UCSD-AML1 (cell line): ENCODE measurements around the gene DIDO1.
"Not testable (repeated sequence)": the region's sequence is repeated elsewhere in the genome, so short reads cannot be mapped to it uniquely, and the experiment has no call there.

Experiments
- DNase-seq: peaks from one replicate; lab custom pipeline; 2025; ENCODE audit not compliant: unreplicated experiment; lab: John Stamatoyannopoulos, UW

Gene DIDO1

DNA sequence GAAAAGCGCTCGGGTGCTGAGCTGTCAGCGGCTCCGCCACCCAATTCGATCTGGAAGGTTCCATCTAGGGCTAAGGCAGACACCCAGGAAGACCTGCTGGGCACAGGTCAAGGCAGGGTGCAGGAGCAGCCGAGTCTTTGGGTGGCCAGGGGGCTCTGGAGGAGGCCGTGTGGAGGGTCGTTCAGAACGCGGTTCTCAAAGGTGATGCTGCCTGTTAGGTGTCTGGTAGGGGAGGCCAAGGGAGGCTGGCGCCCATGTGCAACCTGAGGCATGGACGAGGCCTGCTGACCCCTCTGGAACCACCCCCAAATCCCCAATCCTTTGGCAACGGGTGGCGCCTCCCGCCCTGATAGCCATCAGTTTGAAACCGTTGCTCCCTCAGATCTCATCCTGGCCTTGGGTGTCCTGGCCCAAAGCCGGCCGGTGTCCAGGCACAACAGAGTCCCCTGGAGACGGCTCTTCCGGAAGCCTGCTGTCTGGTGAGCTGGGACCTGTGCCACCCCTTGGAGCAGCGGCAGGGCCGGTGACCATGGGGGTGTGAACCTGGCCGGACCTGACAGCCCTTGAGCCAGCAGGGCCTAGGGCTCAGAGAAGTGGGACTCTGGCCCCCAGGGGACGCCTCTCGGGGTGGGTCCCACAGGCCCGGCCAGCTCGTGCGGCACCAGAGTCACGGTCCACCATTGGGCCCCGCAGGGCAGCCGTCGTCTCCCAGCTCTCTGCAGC is 36.7 kb upstream of the DIDO1 start:
- DNase-seq, result no peak

DNA sequence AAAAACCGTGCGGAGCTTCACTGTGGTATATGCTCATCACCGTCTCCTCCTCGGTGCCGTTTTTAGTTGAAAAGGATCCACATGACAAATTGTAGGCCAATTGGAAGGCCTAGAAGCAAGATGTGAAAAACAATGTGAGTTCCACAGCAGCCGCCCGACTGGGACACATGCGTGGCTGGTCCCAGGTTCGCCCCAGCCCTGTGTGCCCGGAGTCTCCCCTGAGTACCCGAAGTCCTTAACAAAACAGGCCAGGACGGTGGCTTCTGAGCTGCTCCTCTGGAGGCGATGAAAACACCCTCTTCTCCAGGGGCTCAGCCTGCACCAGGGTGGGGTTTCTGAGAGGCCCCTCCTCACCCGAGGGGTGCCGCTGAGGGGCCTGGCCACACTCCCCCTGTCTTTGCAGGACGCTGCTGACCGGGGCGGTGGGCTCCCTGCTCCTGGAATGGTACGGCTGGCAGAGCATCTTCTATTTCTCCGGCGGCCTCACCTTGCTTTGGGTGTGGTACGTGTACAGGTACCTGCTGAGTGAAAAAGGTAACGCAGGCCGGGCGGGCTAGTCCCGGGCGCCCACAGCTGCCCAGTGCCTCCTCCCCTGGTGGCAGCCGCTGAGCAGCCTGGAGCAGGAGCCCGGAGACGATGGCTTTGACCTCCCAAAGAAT is 36.0 kb upstream of the DIDO1 start:
- DNase-seq, result no peak

DNA sequence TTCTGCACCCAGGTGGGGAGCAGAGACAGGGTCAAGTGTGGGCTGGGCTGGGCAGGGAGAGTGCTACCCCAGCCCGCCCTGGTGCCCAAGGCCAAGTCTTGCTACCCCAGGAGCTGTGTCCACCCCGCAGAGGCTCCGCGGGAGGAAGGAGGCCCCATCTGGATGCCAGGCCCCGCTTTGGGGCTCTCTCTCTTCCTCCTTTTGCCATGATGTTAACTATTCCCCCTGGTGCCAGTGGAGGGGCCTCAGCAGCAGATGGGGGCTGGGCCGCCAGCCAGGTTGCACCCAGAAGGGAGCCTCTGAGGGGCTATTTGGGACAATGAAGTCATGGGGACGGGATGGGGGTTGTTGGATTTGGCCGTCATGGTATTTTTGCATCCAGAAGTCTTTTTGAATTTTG is 35.5 kb upstream of the DIDO1 start:
- no peak for DNase-seq

DNA sequence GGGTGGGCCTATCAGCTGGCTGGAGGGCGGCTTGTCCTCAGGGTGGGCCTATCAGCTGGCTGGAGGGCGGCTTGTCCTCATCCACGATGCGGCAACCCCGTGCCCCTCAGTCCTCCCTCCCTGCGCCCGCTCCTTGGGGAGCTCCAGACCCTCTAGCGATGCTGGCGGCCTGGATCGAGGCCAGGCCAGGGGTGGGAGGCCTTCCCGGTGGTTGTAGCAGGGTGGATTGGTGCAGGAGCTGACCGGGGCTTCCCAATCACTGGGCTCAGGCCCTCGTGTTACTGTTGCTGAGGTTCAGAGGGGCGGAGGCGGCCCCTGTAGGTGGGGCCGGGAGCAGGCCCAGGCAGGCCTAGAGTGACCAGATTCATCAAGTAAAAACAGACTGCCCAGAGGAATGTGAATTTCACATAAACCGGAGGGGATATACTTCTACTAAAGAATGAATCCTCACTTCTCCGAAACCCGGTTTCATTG is 35.0 kb upstream of the DIDO1 start:
- DNase-seq, result no peak

- DNase-seq, result not testable (repeated sequence)
Observed at GRCh38 chr20:62960446-62961309, 34.4 kb upstream of the DIDO1 start.

GRCh38 chr20:62959998-62960436 is 33.7 kb upstream of the DIDO1 start:
- no peak for DNase-seq

DNA sequence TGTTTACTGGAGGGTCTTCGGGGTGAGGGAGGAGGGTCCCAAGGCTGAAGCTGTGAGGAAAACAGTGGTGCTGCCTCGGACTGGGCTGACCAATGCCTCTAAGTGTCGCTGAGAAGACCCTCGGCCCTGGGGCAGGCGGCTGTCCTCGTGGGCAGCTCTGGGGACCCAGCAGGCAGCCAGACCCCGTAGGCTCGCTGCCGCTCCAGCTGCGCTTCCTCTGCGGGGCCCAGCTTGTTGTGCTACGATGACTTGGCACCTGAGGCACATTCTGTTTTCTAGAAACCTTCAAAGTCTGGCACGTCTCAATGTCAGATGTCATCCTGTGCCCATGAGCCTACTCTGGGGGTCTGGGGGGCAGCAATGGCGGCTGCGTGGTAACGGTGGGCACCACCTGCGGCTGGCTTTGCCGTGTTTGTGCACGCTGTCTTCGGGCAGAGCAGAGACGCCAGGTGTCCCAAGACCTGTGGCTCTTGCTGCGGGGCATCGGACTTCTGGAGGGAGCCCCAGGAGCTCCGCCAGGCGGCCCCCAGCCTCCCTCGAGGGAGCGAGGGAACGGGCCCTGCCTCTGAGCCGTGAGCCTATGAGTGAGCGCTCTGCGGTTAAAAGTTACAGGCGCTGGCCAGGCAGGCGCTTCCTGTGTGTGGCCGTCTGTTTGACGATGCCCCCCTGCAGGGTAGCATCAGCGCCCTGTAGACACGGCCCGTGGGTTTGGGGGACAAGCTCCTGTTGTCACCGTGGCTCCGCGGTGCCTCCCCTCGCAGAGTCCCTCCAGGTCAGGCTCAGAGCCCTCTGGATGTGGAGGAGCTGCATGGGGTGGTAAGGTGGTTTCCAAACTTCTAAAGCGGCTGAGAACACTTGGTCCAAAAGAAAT is 33.0 kb upstream of the DIDO1 start:
- no peak for DNase-seq

GRCh38 chr20:62958388-62959100 is 32.2 kb upstream of the DIDO1 start:
- no peak for DNase-seq

- DNase-seq, result no peak
Observed at GRCh38 chr20:62957136-62958117, 31.1 kb upstream of the DIDO1 start.

DNA sequence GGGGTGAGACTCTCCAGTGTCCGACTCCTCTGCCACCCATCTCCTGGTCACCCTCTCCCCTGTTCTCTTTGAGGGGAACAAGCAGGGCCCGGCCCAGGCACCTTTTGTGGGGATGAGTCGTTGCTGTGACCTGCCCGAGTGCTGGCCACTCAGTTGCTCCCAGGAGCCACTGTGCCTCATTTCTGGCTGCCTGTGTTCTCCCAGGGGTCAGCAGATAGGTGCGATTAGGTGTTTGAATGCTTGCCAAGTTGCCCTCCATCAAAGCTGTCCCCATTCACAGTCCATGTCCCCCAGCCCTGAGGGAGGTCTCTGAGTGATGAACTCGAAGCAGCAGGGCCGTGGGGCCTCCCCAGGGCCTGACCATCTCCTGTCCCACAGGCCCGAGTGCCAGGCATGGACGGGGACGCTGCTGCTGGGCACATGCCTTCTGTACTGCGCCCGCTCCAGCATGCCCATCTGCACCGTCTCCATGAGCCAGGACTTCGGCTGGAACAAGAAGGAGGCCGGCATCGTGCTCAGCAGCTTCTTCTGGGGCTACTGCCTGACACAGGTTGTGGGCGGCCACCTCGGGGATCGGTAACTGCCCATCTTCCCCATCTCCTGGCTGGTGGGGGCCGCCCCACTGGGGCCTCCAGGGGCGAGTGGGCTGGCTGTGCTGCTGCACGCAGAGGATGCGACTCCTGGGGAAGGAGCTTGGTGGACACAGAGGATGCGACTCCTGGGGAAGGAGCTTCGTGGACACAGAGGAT is 30.3 kb upstream of the DIDO1 start:
- no peak for DNase-seq

GRCh38 chr20:62955519-62956386 is 29.4 kb upstream of the DIDO1 start:
- DNase-seq, result no peak

DNA sequence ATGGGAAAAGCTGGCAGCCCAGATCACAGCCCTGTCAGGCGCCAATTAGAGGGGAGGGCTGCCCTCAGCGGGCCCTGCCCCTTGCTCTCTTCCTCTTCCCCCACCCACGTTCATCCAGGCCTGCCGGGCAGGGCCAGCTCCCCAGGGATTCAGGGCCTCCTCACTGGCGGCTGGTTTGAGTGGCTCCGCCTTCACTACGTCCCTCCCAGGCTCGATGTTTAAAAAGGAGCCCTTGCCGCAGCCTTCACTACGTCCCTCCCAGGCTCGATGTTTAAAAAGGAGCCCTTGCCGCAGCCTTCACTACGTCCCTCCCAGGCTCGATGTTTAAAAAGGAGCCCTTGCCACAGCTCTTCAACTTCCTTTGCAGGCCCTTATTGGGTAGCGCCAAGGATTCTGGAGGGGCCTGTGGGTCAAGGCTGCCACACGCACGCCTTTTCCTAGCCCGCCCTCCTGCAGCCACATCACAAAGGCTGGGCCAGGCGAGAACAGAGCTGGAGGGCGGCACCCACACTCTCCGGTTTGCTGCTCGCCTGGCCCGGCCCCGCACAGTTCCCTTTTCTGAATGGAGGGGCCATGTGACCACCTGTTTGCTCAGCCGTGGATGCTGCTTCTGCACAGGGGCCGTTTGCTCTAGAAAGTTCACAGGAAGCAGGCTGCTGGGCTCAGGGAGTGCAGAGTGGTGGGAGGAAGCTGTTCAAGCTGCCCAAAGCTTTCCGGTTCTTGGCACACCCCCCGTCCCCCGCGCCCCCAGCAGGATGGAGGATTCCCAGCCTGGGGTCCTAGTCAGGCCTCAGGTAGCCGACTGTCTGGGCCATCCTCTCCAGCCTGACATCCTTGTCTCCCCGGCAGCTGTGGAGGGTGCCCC is 27.8 kb upstream of the DIDO1 start:
- DNase-seq, result peak; percentile 91

DNA sequence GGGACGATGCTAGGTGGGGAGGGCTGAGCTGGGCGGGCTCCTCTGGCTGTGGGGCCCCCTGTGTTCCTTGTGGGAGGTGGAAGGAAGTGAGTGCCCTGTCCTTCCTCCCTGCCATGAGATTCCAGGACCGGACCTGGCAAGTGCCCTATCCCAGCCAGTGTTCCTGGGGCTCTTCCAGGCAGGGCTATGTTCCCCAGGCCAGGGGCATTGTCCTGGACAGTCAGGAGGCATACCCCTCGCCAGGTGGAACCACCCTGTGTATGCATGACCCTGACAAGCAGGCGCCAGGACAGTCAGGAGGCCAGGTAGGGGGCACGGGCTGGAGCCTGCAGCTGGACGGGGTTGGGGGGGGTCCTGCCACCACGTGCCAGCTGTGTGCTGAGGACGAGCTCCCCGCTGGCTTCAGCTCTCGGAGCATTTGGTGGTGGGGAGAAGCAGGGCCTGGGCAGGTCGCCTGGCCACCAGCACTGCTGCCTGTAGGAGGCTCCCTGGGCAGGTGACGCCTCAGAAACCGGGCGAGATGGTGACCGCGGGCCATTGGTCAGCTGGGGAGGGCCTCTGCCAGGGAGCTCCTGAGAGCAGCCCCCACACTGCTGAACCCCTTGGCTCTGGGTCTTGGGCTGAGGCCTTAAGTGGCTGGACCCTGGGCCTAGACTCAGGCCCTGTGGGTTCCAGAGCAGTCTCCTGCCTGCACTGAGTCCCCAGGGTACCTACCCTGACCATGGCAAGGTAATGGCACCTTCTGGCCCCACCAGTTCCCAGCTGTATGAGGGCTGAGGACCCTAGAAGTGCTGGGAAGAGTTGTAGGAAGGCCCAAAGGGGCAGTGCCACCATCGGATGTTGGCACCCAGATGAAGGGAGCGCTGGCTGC is 26.9 kb upstream of the DIDO1 start:
- DNase-seq, result no peak

- DNase-seq, result peak; percentile 83
Observed at GRCh38 chr20:62952373-62952967, 26.2 kb upstream of the DIDO1 start, which contains the start of gene SLC17A9. Gene SLC17A9, plus strand, starts transcription at chr20:62952709. Its CDS starts 122 bp downstream, at chr20:62952831.

- no peak for DNase-seq
Observed at GRCh38 chr20:62951896-62952372, 25.6 kb upstream of the DIDO1 start.
